GM12872 (cell line): ENCODE data around the gene LTB4R2.
A peak's percentile ranks its signal among the peaks of the same experiment; 100 is the strongest.

Experiments used
- CTCF ChIP-seq: IDR thresholded peaks from 3 replicates; pipeline ENCODE4 v1.5.1; 2011; ENCODE audit warnings: low read depth, mild to moderate bottlenecking, low read length, moderate library complexity; ENCODE audit not compliant: insufficient read depth

The LTB4R2 gene

GRCh38 chr14:24327303-24327702 lies 17.4 kb downstream of the LTB4R2 start:
- TF ChIP-seq CTCF: no peak

- peak; percentile 50; the same call in 2 of the 3 replicates for TF ChIP-seq CTCF
These were observed 18.0 kb downstream of the LTB4R2 start for GRCh38 chr14:24327914-24328313.

GRCh38 chr14:24329073-24329663 lies 19.2 kb downstream of the LTB4R2 start:
- TF ChIP-seq CTCF: no peak

GRCh38 chr14:24329736-24330135 lies 19.8 kb downstream of the LTB4R2 start:
- TF ChIP-seq CTCF: no peak

GRCh38 chr14:24330973-24331674 lies 21.2 kb downstream of the LTB4R2 start:
- no peak for TF ChIP-seq CTCF

GRCh38 chr14:24331731-24332267 lies 21.9 kb downstream of the LTB4R2 start:
- no peak for TF ChIP-seq CTCF

- peak; percentile 95 for TF ChIP-seq CTCF
These were observed 22.5 kb downstream of the LTB4R2 start for GRCh38 chr14:24332268-24332993.
